NCI-H146 (cell line): ENCODE measurements around the gene HOXC13.

Experiments
- DNase-seq: peaks from one replicate; lab custom pipeline; 2025; lab: John Stamatoyannopoulos, UW

HOXC13 gene

GRCh38 chr12:53995378-53996239 lies 57.0 kb downstream of the HOXC13 start:
- no peak for DNase-seq
